Measurements from ENCODE around the gene PDE4D.
"Not testable (repeated sequence)": the region's sequence is repeated elsewhere in the genome, so short reads cannot be mapped to it uniquely, and the experiment has no call there.

The PDE4D gene

GRCh38 chr5:59582746-59583145, 310.8 kb downstream of the PDE4D start:
- no peak for DNase-seq (ENCODE audit: low read depth)

GRCh38 chr5:59579824-59580167, 313.7 kb downstream of the PDE4D start:
- no peak for DNase-seq (ENCODE audit: low read depth)

GRCh38 chr5:59579101-59579823, 314.3 kb downstream of the PDE4D start:
- DNase-seq (ENCODE audit: low read depth), result no peak

- no peak for DNase-seq (ENCODE audit: low read depth)
Measured at GRCh38 chr5:59577485-59577884, 316.0 kb downstream of the PDE4D start.

- no peak for DNase-seq (ENCODE audit: low read depth)
Measured at GRCh38 chr5:59575648-59576445, 317.7 kb downstream of the PDE4D start.

- not testable (repeated sequence) for DNase-seq (ENCODE audit: low read depth)
Measured at GRCh38 chr5:59573509-59573908, 320.0 kb downstream of the PDE4D start.

GRCh38 chr5:59571067-59571466, 322.5 kb downstream of the PDE4D start:
- no peak for DNase-seq (ENCODE audit: low read depth)

GRCh38 chr5:59569608-59570334, 323.8 kb downstream of the PDE4D start:
- DNase-seq (ENCODE audit: low read depth), result no peak

- DNase-seq (ENCODE audit: low read depth), result no peak
Measured at GRCh38 chr5:59569158-59569557, 324.4 kb downstream of the PDE4D start.

- no peak for DNase-seq (ENCODE audit: low read depth)
Measured at GRCh38 chr5:59568161-59568560, 325.4 kb downstream of the PDE4D start.

GRCh38 chr5:59565551-59565950, 328.0 kb downstream of the PDE4D start:
- DNase-seq (ENCODE audit: low read depth), result no peak

- no peak for DNase-seq (ENCODE audit: low read depth)
Measured at GRCh38 chr5:59564895-59565294, 328.6 kb downstream of the PDE4D start.

- DNase-seq (ENCODE audit: low read depth), result peak; percentile 6
Measured at GRCh38 chr5:59562756-59563389, 330.7 kb downstream of the PDE4D start.

GRCh38 chr5:59560553-59560952, 333.0 kb downstream of the PDE4D start:
- DNase-seq (ENCODE audit: low read depth), result no peak

GRCh38 chr5:59559847-59560246, 333.7 kb downstream of the PDE4D start:
- no peak for DNase-seq (ENCODE audit: low read depth)

GRCh38 chr5:59559323-59559722, 334.2 kb downstream of the PDE4D start:
- no peak for DNase-seq (ENCODE audit: low read depth)

- DNase-seq (ENCODE audit: low read depth), result no peak
Measured at GRCh38 chr5:59558501-59558900, 335.0 kb downstream of the PDE4D start.

GRCh38 chr5:59557572-59557971, 336.0 kb downstream of the PDE4D start:
- no peak for DNase-seq (ENCODE audit: low read depth)

GRCh38 chr5:59555596-59555995, 337.9 kb downstream of the PDE4D start:
- DNase-seq (ENCODE audit: low read depth), result no peak

- no peak for DNase-seq (ENCODE audit: low read depth)
Measured at GRCh38 chr5:59554501-59554900, 339.0 kb downstream of the PDE4D start.

GRCh38 chr5:59553992-59554391, 339.5 kb downstream of the PDE4D start:
- DNase-seq (ENCODE audit: low read depth), result no peak

- no peak for DNase-seq (ENCODE audit: low read depth)
Measured at GRCh38 chr5:59548807-59549357, 344.6 kb downstream of the PDE4D start.
